Mononuclear cell (primary cell): Measurements from ENCODE around the gene HBD. TPM values are rescaled to one million over a fixed set of nuclear protein-coding genes. Genes with fewer than 3 reads are reported as not detected.

Experiments used
- H3K27me3 ChIP-seq: 2 replicates; pipeline ENCODE4 v1.6.0; 2011; ENCODE audit warnings: low read length, control low read depth; ENCODE audit not compliant: insufficient read depth
- H3K4me1 ChIP-seq: 2 replicates; pipeline ENCODE4 v1.5.1; 2011; ENCODE audit warnings: mild to moderate bottlenecking, low read length, control low read depth; ENCODE audit not compliant: insufficient read depth
- H3K4me3 ChIP-seq: 2 replicates; pipeline ENCODE4 v1.5.1; 2011; ENCODE audit warnings: mild to moderate bottlenecking, low read length, moderate library complexity
- H3K9me3 ChIP-seq: 2 replicates; pipeline ENCODE4 v1.5.1; 2011; ENCODE audit warnings: low read depth, mild to moderate bottlenecking, control low read depth, low read length
- total RNA-seq: library from RNA; depleted of rRNA; stranded (reverse); fragments of >200 nt; gene quantifications from one replicate; pipeline ENCODE4 v1.2.3, GENCODE V29; 2012

The HBD gene
- total RNA-seq, 1 donor, result 0.94 TPM

GRCh38 chr11:5229796-5230195, 4.5 kb downstream of the HBD start:
- H3K4me3 ChIP-seq, result no peak overlapping the region

GRCh38 chr11:5229356-5229755, 4.9 kb downstream of the HBD start:
- H3K4me1 ChIP-seq, result no peaks in the 10 kb centered on the region
- no peak overlapping the region for H3K4me3 ChIP-seq
- H3K27me3 ChIP-seq, result no peaks in the 10 kb centered on the region
- no peaks in the 10 kb centered on the region for H3K9me3 ChIP-seq

More at GRCh38 chr11:5229796-5230195, 4.5 kb downstream of the HBD start:
- Histone ChIP-seq H3K9me3 (no peaks in the 10 kb centered on the region), H3K27me3 (no peaks in the 10 kb centered on the region), H3K4me1 (no peaks in the 10 kb centered on the region)

- no peaks in the 10 kb centered on the region for H3K27me3 ChIP-seq
- no peaks in the 10 kb centered on the region for H3K9me3 ChIP-seq
- no peaks in the 10 kb centered on the region for H3K4me1 ChIP-seq
- H3K4me3 ChIP-seq, result no peak overlapping the region
These were observed 6.2 kb downstream of the HBD start for GRCh38 chr11:5228124-5228523.

GRCh38 chr11:5227681-5228080, 6.6 kb downstream of the HBD start:
- H3K4me3 ChIP-seq, result no peak overlapping the region

GRCh38 chr11:5226732-5227310, 7.5 kb downstream of the HBD start, which contains the start of gene HBB:
TSS of gene HBB (minus strand) at chr11:5227071. CDS start at chr11:5227021, 50 bp downstream.
- Histone ChIP-seq H3K4me3 (no peak within 1 kb of the TSS), H3K27me3 (no peaks in the 10 kb centered on the region), H3K4me1 (no peaks in the 10 kb centered on the region), H3K9me3 (no peaks in the 10 kb centered on the region)

More at GRCh38 chr11:5227681-5228080, 6.6 kb downstream of the HBD start:
- H3K9me3 ChIP-seq, result no peaks in the 10 kb centered on the region
- no peaks in the 10 kb centered on the region for H3K4me1 ChIP-seq
- H3K27me3 ChIP-seq, result no peaks in the 10 kb centered on the region

- H3K9me3 ChIP-seq, result no peaks in the 10 kb centered on the region
- no peak overlapping the region for H3K4me3 ChIP-seq
- H3K4me1 ChIP-seq, result no peaks in the 10 kb centered on the region
- no peaks in the 10 kb centered on the region for H3K27me3 ChIP-seq
These were observed 8.8 kb downstream of the HBD start for GRCh38 chr11:5225480-5225871.

GRCh38 chr11:5224538-5225479, 9.5 kb downstream of the HBD start:
- no peak overlapping the region for H3K4me3 ChIP-seq
- H3K4me1 ChIP-seq, result no peaks in the 10 kb centered on the region
- H3K9me3 ChIP-seq, result no peaks in the 10 kb centered on the region
- H3K27me3 ChIP-seq, result no peaks in the 10 kb centered on the region

GRCh38 chr11:5223686-5224085, 10.6 kb downstream of the HBD start:
- no peaks in the 10 kb centered on the region for H3K4me1 ChIP-seq
- no peaks in the 10 kb centered on the region for H3K9me3 ChIP-seq

GRCh38 chr11:5223146-5223545, 11.1 kb downstream of the HBD start:
- Histone ChIP-seq H3K9me3 (no peaks in the 10 kb centered on the region), H3K27me3 (no peaks in the 10 kb centered on the region), H3K4me3 (no peak overlapping the region), H3K4me1 (no peaks in the 10 kb centered on the region)

More at GRCh38 chr11:5223686-5224085, 10.6 kb downstream of the HBD start:
- no peaks in the 10 kb centered on the region for H3K27me3 ChIP-seq
- H3K4me3 ChIP-seq, result no peak overlapping the region

GRCh38 chr11:5210376-5210885, 23.9 kb downstream of the HBD start:
- H3K4me3 ChIP-seq, result no peak overlapping the region
- H3K9me3 ChIP-seq, result no peaks in the 10 kb centered on the region
- no peaks in the 10 kb centered on the region for H3K27me3 ChIP-seq
- no peaks in the 10 kb centered on the region for H3K4me1 ChIP-seq

- no peaks in the 10 kb centered on the region for H3K27me3 ChIP-seq
- H3K9me3 ChIP-seq, result no peaks in the 10 kb centered on the region
- no peaks in the 10 kb centered on the region for H3K4me1 ChIP-seq
- H3K4me3 ChIP-seq, result no peak overlapping the region
These were observed 29.5 kb downstream of the HBD start for GRCh38 chr11:5204787-5205186.

GRCh38 chr11:5203366-5203765, 30.9 kb downstream of the HBD start:
- Histone ChIP-seq H3K4me1 (no peaks in the 10 kb centered on the region), H3K4me3 (no peak overlapping the region), H3K9me3 (no peaks in the 10 kb centered on the region), H3K27me3 (no peaks in the 10 kb centered on the region)

GRCh38 chr11:5200582-5200981, 33.7 kb downstream of the HBD start, which contains the start of gene OR51V1:
TSS of gene OR51V1 (minus strand) at chr11:5200682. CDS start at chr11:5200682, 0 bp downstream.
- no peaks in the 10 kb centered on the region for H3K27me3 ChIP-seq
- H3K4me3 ChIP-seq, result no peak within 1 kb of the TSS
- H3K9me3 ChIP-seq, result no peaks in the 10 kb centered on the region
- no peaks in the 10 kb centered on the region for H3K4me1 ChIP-seq

- Histone ChIP-seq H3K27me3 (no peaks in the 10 kb centered on the region), H3K4me3 (no peak overlapping the region), H3K9me3 (no peaks in the 10 kb centered on the region), H3K4me1 (no peaks in the 10 kb centered on the region)
These were observed 36.0 kb downstream of the HBD start for GRCh38 chr11:5198285-5198684.

GRCh38 chr11:5197536-5197935, 36.7 kb downstream of the HBD start:
- Histone ChIP-seq H3K27me3 (no peaks in the 10 kb centered on the region), H3K4me3 (no peak overlapping the region), H3K9me3 (no peaks in the 10 kb centered on the region), H3K4me1 (no peaks in the 10 kb centered on the region)
